Epithelial cell of proximal tubule (primary cell): ENCODE measurements around the gene SPATA3. TPM values are rescaled to one million over a fixed set of nuclear protein-coding genes. Genes with fewer than 3 reads are reported as not detected.
A peak's percentile ranks its signal among the peaks of the same experiment; 100 is the strongest.

Experiments
- DNase-seq: peaks from one replicate; pipeline ENCODE4 v3.0.0-alpha.2; 2011; ENCODE audit warnings: low read depth
- H3K4me3 ChIP-seq: 2 replicates; pipeline ENCODE4 v1.5.1; 2011; ENCODE audit warnings: low read depth, mild to moderate bottlenecking, low read length
- total RNA-seq: library from RNA; depleted of rRNA; stranded (reverse); fragments of >200 nt; gene quantifications from 2 replicates; pipeline ENCODE4 v1.2.3, GENCODE V29; 2015
- TF ChIP-seq, protein P1 (sequence below): conservative IDR thresholded peaks from 2 replicates; pipeline ENCODE4 v1.5.1; 2012; ENCODE audit warnings: low read depth, mild to moderate bottlenecking, low read length

The SPATA3 gene
- total RNA-seq, 1 donor from 2014 or later: not detected

DNA sequence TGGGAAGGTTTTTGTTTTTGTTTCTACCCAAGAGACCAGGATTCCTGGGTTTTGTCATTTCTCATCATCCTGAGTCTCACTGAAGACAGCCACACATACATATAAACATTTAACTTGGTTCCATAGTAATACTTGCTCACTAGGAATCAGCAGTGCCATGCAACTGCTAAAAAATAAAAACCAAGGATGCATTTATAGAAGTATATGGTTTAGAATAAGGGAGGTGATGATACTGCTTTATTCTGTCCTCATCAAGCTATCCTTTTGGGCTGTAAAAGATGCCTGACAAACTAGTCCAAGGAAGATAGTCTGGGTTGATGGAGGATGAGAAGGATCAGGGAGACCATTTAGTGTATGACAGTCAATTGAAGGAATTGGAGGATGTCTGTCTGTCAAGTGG is 740 bp downstream of the SPATA3 start:
- DNase-seq: no peak
- TF ChIP-seq, protein P1, sequence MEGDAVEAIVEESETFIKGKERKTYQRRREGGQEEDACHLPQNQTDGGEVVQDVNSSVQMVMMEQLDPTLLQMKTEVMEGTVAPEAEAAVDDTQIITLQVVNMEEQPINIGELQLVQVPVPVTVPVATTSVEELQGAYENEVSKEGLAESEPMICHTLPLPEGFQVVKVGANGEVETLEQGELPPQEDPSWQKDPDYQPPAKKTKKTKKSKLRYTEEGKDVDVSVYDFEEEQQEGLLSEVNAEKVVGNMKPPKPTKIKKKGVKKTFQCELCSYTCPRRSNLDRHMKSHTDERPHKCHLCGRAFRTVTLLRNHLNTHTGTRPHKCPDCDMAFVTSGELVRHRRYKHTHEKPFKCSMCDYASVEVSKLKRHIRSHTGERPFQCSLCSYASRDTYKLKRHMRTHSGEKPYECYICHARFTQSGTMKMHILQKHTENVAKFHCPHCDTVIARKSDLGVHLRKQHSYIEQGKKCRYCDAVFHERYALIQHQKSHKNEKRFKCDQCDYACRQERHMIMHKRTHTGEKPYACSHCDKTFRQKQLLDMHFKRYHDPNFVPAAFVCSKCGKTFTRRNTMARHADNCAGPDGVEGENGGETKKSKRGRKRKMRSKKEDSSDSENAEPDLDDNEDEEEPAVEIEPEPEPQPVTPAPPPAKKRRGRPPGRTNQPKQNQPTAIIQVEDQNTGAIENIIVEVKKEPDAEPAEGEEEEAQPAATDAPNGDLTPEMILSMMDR: no peak
- no peak overlapping the region for H3K4me3 ChIP-seq

DNA sequence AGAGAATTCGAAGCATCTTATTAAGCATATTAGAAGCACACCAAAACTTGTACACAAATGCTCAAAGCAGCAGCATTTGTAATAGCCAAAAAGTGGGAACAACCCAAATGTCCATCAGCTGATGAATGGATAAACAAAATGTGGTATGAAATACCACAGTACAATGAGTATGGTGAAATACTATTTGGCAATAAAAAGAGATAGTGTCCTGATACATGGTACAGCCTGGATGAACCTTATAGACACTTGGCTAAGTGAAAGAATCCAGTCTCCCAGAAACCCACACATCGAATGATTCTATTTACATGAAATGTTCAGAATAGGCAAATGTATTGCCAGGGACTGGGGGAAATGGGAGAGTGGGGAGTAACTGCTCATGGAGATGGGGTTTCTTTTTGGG is 3.0 kb downstream of the SPATA3 start:
- no peak for DNase-seq
- no peak overlapping the region for H3K4me3 ChIP-seq
- TF ChIP-seq, protein P1: no peak

DNA sequence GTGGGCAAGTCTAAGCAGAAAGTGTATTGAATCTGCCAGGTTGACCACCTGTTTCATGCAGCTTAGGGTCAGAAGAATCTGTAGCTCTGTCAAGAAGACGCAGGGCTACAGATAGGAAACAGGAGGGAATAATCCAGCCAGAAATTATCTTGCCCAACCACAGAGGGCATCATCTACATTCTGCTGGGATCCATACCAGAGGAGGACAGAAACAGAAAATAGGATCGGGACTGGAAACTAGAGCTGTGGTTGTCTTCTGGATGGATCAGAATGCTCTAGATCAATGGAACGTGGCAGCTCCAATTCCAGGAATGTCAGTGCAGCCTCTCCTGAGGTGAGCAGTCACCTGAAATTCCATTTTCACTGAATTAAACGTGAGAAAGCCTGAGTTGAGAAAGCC is 3.6 kb downstream of the SPATA3 start:
- TF ChIP-seq, protein P1: no peak
- DNase-seq: no peak

DNA sequence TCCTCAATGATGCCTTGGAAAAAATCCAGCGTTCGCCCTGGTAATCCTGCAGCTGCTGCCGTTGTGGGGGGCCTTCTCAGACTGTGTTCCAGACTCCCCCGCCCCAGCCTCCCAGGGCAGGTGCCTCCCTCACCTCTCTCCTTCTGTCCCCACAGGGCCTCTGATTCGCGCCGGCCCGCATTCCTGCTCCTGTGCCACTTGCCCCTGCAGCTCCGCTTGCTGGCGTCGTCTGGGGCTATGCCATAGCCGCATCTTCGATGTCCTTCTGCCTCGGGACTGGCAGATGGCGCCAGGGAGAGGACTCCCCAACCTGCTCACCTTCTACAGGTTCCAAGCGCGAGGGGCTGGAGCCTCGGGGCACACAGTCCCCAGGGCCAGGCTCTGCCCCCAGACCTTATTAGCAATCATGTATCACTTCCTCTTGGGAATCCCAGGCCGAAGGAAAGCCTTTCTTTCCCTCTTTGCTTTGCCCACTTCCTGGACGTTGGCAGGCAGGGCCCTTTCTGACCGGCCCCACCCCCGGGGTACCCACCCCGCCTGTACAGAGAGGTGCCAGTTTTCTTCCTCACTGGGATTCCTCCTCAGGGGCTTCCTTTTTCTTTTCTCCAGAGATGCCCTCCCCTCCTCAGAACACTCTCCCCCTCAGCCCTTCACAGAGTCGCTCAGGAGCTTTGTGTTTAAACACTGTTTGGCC is 4.4 kb downstream of the SPATA3 start:
- TF ChIP-seq, protein P1: peak; percentile 28
- no peak overlapping the region for H3K4me3 ChIP-seq
- DNase-seq: no peak

More for the DNA sequence above, 3.6 kb downstream of the SPATA3 start:
- H3K4me3 ChIP-seq: no peak overlapping the region

DNA sequence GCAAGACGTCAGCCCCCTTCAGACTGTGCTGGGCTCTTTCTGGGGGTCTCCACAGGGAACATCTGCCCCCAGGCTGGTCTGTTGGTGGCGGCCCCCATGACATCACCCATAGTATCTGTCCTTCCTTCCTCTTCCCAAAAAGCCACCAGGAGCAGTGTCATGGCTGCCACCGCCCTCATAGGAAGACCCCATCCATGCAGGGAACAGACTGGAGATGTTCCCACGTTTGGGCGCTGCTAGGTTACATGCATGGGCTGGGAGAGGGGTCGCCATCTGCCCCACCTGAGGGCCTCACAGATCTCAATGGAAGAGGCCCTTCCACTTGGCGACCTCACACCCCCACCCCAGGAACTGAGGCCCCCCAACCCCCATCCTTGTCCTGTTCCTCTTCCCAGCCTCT is 5.1 kb downstream of the SPATA3 start:
- H3K4me3 ChIP-seq: no peak overlapping the region
- DNase-seq: no peak
- TF ChIP-seq, protein P1: no peak

DNA sequence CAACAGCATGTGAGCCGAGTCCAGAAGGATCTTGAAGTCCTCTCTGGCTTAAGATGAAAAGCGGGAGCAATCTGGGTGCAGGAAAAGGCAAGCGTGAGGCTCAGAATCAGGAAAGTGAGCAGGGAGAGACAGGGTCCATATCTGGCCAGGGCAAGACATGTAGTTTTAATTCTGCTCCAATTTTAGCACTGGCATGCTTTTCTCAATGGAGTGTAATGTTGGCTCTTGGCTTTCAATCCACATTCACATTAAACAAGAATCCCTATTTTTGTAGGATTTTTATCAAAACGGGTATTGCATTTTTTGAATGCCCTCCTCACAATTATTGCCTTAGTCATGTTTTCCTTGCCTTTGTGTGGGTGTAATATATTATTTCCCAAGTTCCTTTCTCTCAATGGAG is 6.0 kb downstream of the SPATA3 start:
- TF ChIP-seq, protein P1: no peak
- DNase-seq: no peak

DNA sequence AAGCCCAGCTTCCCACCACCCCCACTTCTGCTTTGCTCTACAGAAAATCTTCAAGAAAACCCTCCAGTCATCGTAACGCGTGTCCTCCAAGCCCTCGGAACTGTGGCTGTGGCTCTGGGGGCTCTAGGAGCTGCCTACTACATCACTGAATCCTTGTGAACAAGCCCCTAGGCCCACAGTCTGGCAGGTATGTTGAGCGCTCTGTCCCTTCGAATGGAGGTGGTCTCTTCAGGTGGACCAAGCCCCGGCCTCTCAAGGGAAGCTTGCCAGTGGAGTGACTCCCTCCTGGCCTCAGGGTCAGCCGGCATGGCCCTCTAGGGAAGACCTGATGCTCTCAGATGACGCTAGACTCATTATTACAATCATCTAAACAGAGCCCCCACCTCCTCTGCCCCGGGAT is 6.7 kb downstream of the SPATA3 start:
- DNase-seq: no peak

More for the DNA sequence above, 6.0 kb downstream of the SPATA3 start:
- H3K4me3 ChIP-seq: no peak overlapping the region

More for the DNA sequence above, 6.7 kb downstream of the SPATA3 start:
- TF ChIP-seq, protein P1: no peak
- no peak overlapping the region for H3K4me3 ChIP-seq
